ENCODE results near the gene KCNJ5.

The KCNJ5 gene

GRCh38 chr11:128897826-128898225 is 6.7 kb downstream of the KCNJ5 start:
- no peak for DNase-seq

GRCh38 chr11:128898580-128899344 is 7.6 kb downstream of the KCNJ5 start:
- no peak for DNase-seq

GRCh38 chr11:128900468-128900867 is 9.3 kb downstream of the KCNJ5 start:
- no peak for DNase-seq

GRCh38 chr11:128901653-128902514 is 10.7 kb downstream of the KCNJ5 start:
- DNase-seq, result no peak

GRCh38 chr11:128902515-128903066 is 11.4 kb downstream of the KCNJ5 start:
- no peak for DNase-seq

GRCh38 chr11:128903248-128904061 is 12.3 kb downstream of the KCNJ5 start:
- DNase-seq, result peak in 1 of 2 donors; percentile 42

- no peak for DNase-seq
These were observed 13.1 kb downstream of the KCNJ5 start for GRCh38 chr11:128904303-128904655.

GRCh38 chr11:128904656-128905344 is 13.6 kb downstream of the KCNJ5 start:
- DNase-seq, result no peak

GRCh38 chr11:128905345-128906184 is 14.4 kb downstream of the KCNJ5 start:
- no peak for DNase-seq

GRCh38 chr11:128906185-128907050 is 15.3 kb downstream of the KCNJ5 start:
- DNase-seq, result no peak

GRCh38 chr11:128907585-128907984 is 16.4 kb downstream of the KCNJ5 start:
- no peak for DNase-seq

GRCh38 chr11:128908391-128909246 is 17.5 kb downstream of the KCNJ5 start:
- peak in 1 of 2 donors; percentile 21 for DNase-seq

GRCh38 chr11:128909438-128910125 is 18.4 kb downstream of the KCNJ5 start:
- no peak for DNase-seq

GRCh38 chr11:128910576-128910975 is 19.4 kb downstream of the KCNJ5 start:
- DNase-seq, result no peak

- DNase-seq, result no peak
These were observed 20.1 kb downstream of the KCNJ5 start for GRCh38 chr11:128911239-128911638.

GRCh38 chr11:128911701-128912100 is 20.5 kb downstream of the KCNJ5 start:
- no peak for DNase-seq

- DNase-seq, result no peak
These were observed 22.6 kb downstream of the KCNJ5 start for GRCh38 chr11:128913806-128914205.
